PC-9 (cell line): ENCODE data around the gene LMX1B.

Experiments used
- CTCF ChIP-seq: fragments of 200-600 bp; sonication (generic); conservative IDR thresholded peaks from 2 replicates; pipeline ENCODE4 v1.6.1; 2017; ENCODE audit warnings: mixed run types, antibody characterized with exemption, mild to moderate bottlenecking, moderate library complexity
- EZH2 ChIP-seq: fragments of 200-600 bp; sonication (generic); IDR thresholded peaks from 2 replicates; pipeline ENCODE4 v1.8.0; 2017; ENCODE audit warnings: antibody characterized with exemption, low read depth

DNA sequence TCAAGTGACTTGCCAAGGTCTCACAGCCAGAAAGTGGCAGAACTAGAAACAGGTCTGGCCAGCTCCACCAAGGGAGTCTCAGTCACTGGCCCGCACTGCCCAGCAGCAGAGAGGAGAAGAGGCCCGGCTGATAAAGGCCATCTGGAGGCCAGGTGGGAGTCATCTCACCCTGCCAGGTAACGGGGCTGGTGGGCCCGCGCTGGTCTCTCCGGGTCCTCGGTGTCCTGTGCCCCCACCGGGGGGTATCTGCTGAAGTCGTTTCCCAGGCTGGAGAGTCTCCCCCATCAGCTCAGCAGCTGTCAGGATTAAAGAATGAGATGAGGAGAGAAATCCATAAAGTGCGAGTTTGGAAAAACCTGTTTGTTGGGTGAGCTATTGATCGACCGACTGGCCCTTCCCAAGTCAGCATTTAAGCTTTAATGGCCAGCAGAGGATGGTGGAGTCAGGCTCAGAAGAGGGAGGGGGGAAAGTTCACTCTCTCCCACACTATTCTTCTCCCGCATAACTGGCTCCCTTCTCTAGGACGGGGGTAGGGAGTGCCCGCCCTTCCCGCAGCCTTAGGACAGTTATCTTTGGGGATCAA, 30.3 kb downstream of the LMX1B start:
- TF ChIP-seq CTCF (no peak), EZH2 (no peak)
